AG09309 (cell line): ENCODE results near the gene PPP6R3.

ENCODE experiments used
- DNase-seq: peaks from one replicate; pipeline ENCODE4 v3.0.0-alpha.2; 2010; ENCODE audit warnings: low read depth
- H3K4me3 ChIP-seq: 2 replicates; pipeline ENCODE4 v1.5.1; 2011; ENCODE audit warnings: mild to moderate bottlenecking, low read depth, low read length, moderate library complexity; ENCODE audit not compliant: control insufficient read depth
- TF ChIP-seq, protein P1 (sequence below): IDR thresholded peaks from 2 replicates; pipeline ENCODE4 v1.5.1; 2011; ENCODE audit warnings: mild to moderate bottlenecking, low read depth, low read length, inconsistent platforms; ENCODE audit not compliant: insufficient read depth, control insufficient read depth; ENCODE audit errors: missing control alignments

Gene PPP6R3

DNA sequence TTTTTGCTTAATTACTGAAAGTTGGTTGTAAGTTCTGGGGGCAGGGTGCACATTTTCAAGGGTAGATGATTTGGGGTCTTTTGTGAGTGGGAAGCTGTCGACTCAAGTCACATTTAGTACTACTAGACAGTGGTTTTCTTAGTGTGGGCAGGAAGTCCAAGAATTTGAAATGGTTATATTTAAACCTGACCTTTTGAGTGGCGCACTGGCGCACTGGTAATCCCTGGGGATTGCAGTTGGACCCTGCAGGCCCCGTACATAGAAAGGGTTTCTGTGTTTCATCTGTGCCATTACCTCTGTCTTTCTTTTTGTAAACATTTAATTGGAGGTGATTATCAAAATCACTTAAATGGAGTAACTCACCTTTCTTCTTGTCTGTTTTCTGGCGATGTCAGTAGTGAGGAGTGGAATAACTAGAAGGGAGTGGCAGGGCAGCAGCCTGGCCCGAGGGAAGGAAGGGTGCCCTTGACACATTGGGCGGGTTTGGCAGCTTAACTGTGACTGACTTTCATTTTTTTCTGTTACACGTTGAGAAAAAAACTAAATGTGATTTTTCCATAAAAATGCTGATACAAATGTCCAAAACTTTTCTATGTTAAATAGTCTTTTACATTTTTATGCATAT lies 122.0 kb downstream of the PPP6R3 start:
- TF ChIP-seq, protein P1, sequence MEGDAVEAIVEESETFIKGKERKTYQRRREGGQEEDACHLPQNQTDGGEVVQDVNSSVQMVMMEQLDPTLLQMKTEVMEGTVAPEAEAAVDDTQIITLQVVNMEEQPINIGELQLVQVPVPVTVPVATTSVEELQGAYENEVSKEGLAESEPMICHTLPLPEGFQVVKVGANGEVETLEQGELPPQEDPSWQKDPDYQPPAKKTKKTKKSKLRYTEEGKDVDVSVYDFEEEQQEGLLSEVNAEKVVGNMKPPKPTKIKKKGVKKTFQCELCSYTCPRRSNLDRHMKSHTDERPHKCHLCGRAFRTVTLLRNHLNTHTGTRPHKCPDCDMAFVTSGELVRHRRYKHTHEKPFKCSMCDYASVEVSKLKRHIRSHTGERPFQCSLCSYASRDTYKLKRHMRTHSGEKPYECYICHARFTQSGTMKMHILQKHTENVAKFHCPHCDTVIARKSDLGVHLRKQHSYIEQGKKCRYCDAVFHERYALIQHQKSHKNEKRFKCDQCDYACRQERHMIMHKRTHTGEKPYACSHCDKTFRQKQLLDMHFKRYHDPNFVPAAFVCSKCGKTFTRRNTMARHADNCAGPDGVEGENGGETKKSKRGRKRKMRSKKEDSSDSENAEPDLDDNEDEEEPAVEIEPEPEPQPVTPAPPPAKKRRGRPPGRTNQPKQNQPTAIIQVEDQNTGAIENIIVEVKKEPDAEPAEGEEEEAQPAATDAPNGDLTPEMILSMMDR: no peak
- H3K4me3 ChIP-seq: no peak overlapping the region
- DNase-seq: no peak

DNA sequence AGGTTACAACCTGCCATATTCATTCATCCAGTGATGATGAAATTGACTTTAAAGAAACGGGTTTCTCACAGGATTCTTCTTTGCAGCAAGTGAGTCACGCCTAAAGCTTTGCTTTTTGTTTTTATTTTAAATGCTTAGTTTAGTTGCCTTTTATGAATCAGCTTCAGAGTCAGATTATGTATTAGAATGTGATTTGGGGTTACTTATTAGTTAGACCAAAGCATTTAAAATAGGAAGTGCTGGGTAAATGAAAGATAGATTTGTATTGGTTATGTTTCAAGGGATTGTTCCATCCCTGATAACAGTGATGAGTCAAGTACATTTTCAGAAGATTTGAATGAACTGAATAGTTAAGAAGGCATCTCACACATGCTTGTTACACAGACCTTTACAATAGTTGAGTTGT lies 122.5 kb downstream of the PPP6R3 start:
- TF ChIP-seq, protein P1: no peak
- H3K4me3 ChIP-seq: no peak overlapping the region
- DNase-seq: peak; percentile 20

DNA sequence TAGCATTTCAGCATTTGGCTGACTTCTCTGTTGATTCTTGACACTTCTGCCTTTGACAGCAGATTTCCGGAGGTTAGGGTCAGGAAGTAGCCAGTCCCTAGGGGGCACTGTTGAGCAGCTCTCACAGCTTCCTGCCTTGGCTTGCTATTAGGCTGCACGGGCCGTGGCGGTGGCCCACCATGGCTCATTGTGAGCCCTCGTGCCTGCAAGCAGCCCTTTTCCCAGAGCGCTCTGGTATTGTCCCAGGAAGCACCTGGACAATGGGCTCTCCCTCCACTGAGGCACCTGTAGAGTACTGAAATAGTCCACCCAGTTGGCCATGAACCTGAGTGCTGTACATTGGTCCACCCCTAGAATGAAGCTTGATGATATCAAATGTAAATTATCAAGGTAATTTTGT lies 123.5 kb downstream of the PPP6R3 start:
- no peak for DNase-seq
- TF ChIP-seq, protein P1: peak; percentile 60
- no peak overlapping the region for H3K4me3 ChIP-seq

DNA sequence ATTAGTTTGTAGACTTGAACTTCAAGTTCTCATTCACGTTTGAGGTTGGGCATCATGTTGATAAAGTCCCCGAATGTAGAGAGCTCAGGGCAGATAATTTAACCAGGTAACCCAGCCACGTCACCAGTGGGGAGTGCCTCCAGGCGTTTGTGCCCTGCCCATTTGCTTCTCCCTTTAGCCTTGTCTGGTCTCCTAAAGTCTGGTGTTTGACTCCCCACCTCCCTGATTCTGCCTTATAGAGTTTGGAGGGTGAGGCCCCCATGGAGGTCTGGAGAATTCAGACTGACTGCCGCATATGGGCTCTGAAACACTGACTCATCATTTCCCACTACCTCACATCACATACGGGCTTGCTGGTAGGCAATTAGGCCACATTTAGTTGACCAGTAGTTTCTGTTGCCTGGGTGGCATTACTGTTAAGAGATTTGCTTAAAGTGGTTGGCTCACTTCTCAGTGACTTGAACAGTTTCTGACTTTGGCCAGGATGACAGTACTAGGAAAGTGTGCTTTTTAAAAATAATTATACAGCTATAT lies 124.5 kb downstream of the PPP6R3 start:
- DNase-seq: no peak
- no peak overlapping the region for H3K4me3 ChIP-seq
- TF ChIP-seq, protein P1: no peak

DNA sequence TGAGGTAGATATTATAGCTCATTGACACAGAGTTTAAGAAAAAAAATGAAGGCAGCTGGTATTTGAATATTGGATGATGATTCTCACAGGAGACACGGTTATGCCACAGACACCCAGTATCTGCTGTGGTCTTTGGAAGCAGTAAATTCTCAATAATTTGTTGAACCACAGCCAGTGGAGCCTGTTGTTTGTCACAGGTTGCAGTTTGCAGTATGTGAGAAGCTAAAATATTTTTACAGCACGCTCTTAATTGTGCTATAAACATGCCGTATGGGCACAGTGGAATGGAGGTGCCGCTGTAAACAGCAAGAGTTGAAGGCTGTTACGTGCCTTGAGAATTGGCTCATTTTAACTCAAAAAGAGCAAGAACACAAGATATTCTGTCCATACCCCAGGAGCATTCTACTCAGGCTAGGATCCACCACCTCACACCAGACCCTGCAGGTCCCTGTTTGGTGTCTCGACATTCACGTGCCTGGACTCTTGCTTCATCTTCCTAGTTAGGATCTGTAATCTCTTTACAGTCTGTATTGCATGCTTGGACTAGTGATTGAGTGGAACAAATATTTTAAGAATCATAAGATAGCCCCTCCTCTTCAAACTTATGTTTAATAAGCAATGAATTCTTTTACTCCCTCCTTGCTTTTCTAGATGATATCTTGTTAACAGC lies 129.1 kb downstream of the PPP6R3 start:
- no peak overlapping the region for H3K4me3 ChIP-seq
- TF ChIP-seq, protein P1: no peak
- DNase-seq: no peak

DNA sequence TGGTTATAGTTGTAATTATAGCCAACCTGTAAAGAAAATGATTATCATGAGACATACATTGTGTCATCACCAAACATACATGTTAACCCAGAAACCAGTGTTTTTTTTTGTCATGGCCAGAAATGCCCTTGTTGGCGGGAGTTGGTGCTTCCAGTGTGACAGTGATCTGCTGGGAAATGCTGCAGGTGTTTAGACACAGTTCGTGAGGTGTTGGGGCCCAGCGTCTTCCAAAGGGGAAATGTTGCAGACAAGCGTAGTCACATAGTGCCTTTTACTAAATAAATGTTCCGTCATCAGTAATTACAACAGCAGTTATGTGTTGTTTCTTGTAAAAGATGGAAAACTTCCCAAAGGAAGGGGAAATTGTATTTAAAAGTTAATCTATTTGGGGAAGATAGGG lies 131.2 kb downstream of the PPP6R3 start:
- DNase-seq: no peak
- TF ChIP-seq, protein P1: no peak
- no peak overlapping the region for H3K4me3 ChIP-seq
